H9 (cell line): ENCODE data around the gene HDAC1. TPM values are rescaled to one million over a fixed set of nuclear protein-coding genes. Genes with fewer than 3 reads are reported as not detected.

Experiments
- DNase-seq: peaks from one replicate; pipeline ENCODE4 v3.0.0-alpha.2; 2017
- H2AFZ ChIP-seq: one replicate; pipeline ENCODE4 v1.6.1; 2013; ENCODE audit warnings: mild to moderate bottlenecking, low read length, control low read depth, moderate library complexity
- H2AK5ac ChIP-seq: 2 replicates; pipeline ENCODE4 v1.6.1; 2013; ENCODE audit warnings: low read length, control low read depth, mixed read lengths; ENCODE audit not compliant: insufficient read length
- H2BK120ac ChIP-seq: one replicate; pipeline ENCODE4 v1.6.1; 2013; ENCODE audit warnings: low read depth, mild to moderate bottlenecking, low read length, control low read depth, inconsistent platforms; ENCODE audit not compliant: poor library complexity, severe bottlenecking
- H2BK12ac ChIP-seq: 2 replicates; pipeline ENCODE4 v1.6.1; 2013; ENCODE audit warnings: low read length, control low read depth, mixed read lengths, low read depth; ENCODE audit not compliant: insufficient read length
- H2BK15ac ChIP-seq: 2 replicates; pipeline ENCODE4 v1.6.1; 2013; ENCODE audit warnings: low read depth, low read length, control low read depth
- H2BK20ac ChIP-seq: one replicate; pipeline ENCODE4 v1.6.1; 2013; ENCODE audit warnings: low read depth, mild to moderate bottlenecking, low read length, control low read depth, inconsistent platforms; ENCODE audit not compliant: poor library complexity, severe bottlenecking
- H2BK5ac ChIP-seq: 2 replicates; pipeline ENCODE4 v1.6.1; 2013; ENCODE audit warnings: low read length, control low read depth, mixed read lengths; ENCODE audit not compliant: insufficient read length
- H3K14ac ChIP-seq: 2 replicates; pipeline ENCODE4 v1.6.1; 2013; ENCODE audit warnings: low read length, control low read depth; ENCODE audit not compliant: insufficient read depth
- H3K18ac ChIP-seq: 2 replicates; pipeline ENCODE4 v1.6.1; 2013; ENCODE audit warnings: low read depth, mild to moderate bottlenecking, mixed read lengths, low read length, control low read depth; ENCODE audit not compliant: insufficient read length
- H3K23ac ChIP-seq: 2 replicates; pipeline ENCODE4 v1.6.1; 2013; ENCODE audit warnings: low read length, control low read depth, mixed read lengths, low read depth; ENCODE audit not compliant: insufficient read length
- H3K23me2 ChIP-seq: 2 replicates; pipeline ENCODE4 v1.6.1; 2013; ENCODE audit warnings: low read depth, mild to moderate bottlenecking, mixed read lengths, low read length, control low read depth; ENCODE audit not compliant: insufficient read length, poor library complexity, severe bottlenecking
- H3K27ac ChIP-seq: 2 replicates; pipeline ENCODE4 v1.5.1; 2013; ENCODE audit warnings: low read length, control low read depth, mixed read lengths, low read depth; ENCODE audit not compliant: insufficient read length
- H3K27me3 ChIP-seq: 2 replicates; pipeline ENCODE4 v1.6.1; 2013; ENCODE audit warnings: low read length, control low read depth, inconsistent platforms; ENCODE audit not compliant: insufficient read depth
- H3K4ac ChIP-seq: 2 replicates; pipeline ENCODE4 v1.6.1; 2013; ENCODE audit warnings: low read depth, mild to moderate bottlenecking, control low read depth, inconsistent platforms, low read length, moderate library complexity
- H3K4me1 ChIP-seq: 2 replicates; pipeline ENCODE4 v1.6.1; 2013; ENCODE audit warnings: low read length, control low read depth, inconsistent platforms; ENCODE audit not compliant: insufficient read depth
- H3K4me2 ChIP-seq: 2 replicates; pipeline ENCODE4 v1.6.1; 2013; ENCODE audit warnings: low read length, control low read depth, mixed read lengths; ENCODE audit not compliant: insufficient read length, insufficient read depth
- H3K56ac ChIP-seq: 2 replicates; pipeline ENCODE4 v1.6.1; 2013; ENCODE audit warnings: low read depth, mild to moderate bottlenecking, mixed read lengths, low read length, control low read depth; ENCODE audit not compliant: insufficient read length
- H3K79me1 ChIP-seq: 2 replicates; pipeline ENCODE4 v1.6.1; 2013; ENCODE audit warnings: low read depth, mild to moderate bottlenecking, moderate library complexity, low read length, control low read depth, inconsistent platforms; ENCODE audit not compliant: insufficient read depth, poor library complexity, severe bottlenecking
- H3K79me2 ChIP-seq: 2 replicates; pipeline ENCODE4 v1.6.1; 2013; ENCODE audit warnings: low read length, control low read depth, inconsistent platforms; ENCODE audit not compliant: insufficient read depth
- H3K9ac ChIP-seq: 2 replicates; pipeline ENCODE4 v1.6.1; 2013; ENCODE audit warnings: low read length, control low read depth, mixed read lengths; ENCODE audit not compliant: insufficient read length; ENCODE audit errors: extremely low read depth
- H3K9me3 ChIP-seq: one replicate; pipeline ENCODE4 v1.6.1; 2013; ENCODE audit warnings: low read depth, low read length, inconsistent platforms; ENCODE audit not compliant: control insufficient read depth
- H3T11ph ChIP-seq: one replicate; pipeline ENCODE4 v1.6.1; 2013; ENCODE audit warnings: mild to moderate bottlenecking, low read length, control low read depth, inconsistent platforms
- H4K20me1 ChIP-seq: one replicate; pipeline ENCODE4 v1.6.1; 2013; ENCODE audit not compliant: control insufficient read depth, insufficient read length, insufficient read depth
- H4K5ac ChIP-seq: 2 replicates; pipeline ENCODE4 v1.6.1; 2013; ENCODE audit warnings: low read depth, mild to moderate bottlenecking, mixed read lengths, low read length, control low read depth; ENCODE audit not compliant: insufficient read length
- H4K8ac ChIP-seq: replicated peaks from 2 replicates; pipeline ENCODE4 v1.6.1; 2013; ENCODE audit warnings: low read length, control low read depth, mixed read lengths, low read depth; ENCODE audit not compliant: insufficient read length
- H4K91ac ChIP-seq: 2 replicates; pipeline ENCODE4 v1.6.1; 2013; ENCODE audit warnings: low read depth, mild to moderate bottlenecking, moderate library complexity, mixed read lengths, low read length, control low read depth; ENCODE audit not compliant: insufficient read length
- H3K27ac Mint-ChIP-seq, 3 experiments: 2 replicates in 2 of 3; 3 replicates in 1 of 3; pipeline ENCODE4 v1.8.0; 2020 to 2021; ENCODE audit warnings: mixed read lengths in 3 of 3, mild to moderate bottlenecking in 1 of 3, moderate library complexity in 1 of 3
- H3K27me3 Mint-ChIP-seq: 2 replicates; pipeline ENCODE4 v1.8.0; 2021; ENCODE audit warnings: low read depth, mild to moderate bottlenecking, moderate library complexity, mixed read lengths
- H3K36me3 Mint-ChIP-seq, 3 experiments: 2 replicates in 2 of 3; 3 replicates in 1 of 3; pipeline ENCODE4 v1.8.0; 2020 to 2021; ENCODE audit warnings: low read depth in 3 of 3, mixed read lengths in 3 of 3; ENCODE audit not compliant: insufficient read depth in 1 of 3
- H3K4me1 Mint-ChIP-seq, 2 experiments: 2 replicates each; pipeline ENCODE4 v1.8.0; 2020; ENCODE audit warnings: mixed read lengths in 2 of 2
- H3K4me3 Mint-ChIP-seq, 2 experiments: 2 replicates in 1 of 2; 3 replicates in 1 of 2; pipeline ENCODE4 v1.8.0; 2020 to 2021; ENCODE audit warnings: mild to moderate bottlenecking in 2 of 2, mixed read lengths in 2 of 2, moderate library complexity in 1 of 2
- H3K9me3 Mint-ChIP-seq, 2 experiments: 2 replicates in 1 of 2; 3 replicates in 1 of 2; pipeline ENCODE4 v1.8.0; 2020; ENCODE audit warnings: mild to moderate bottlenecking in 2 of 2, mixed read lengths in 2 of 2, moderate library complexity in 1 of 2
- WGBS: extraction: QIAGEN DNeasy Blood & Tissue Kit; methylation state at CpG from one replicate; pipeline ENCODE4 v1.1.7; 2013; ENCODE audit warnings: missing lambda C conversion rate, low lambda C conversion rate, mixed read lengths; ENCODE audit not compliant: insufficient read length; ENCODE audit errors: extremely low coverage; 5-methylcytosine and 5-hydroxymethylcytosine counted together
- total RNA-seq: library from RNA; stranded (reverse); gene quantifications from 2 replicates; pipeline ENCODE4 v1.2.1, GENCODE V29; 2021
- TF ChIP-seq, protein P1 (sequence below): fragments of 200-600 bp; sonication (generic); conservative IDR thresholded peaks from 3 replicates; pipeline ENCODE4 v1.8.0; 2021; ENCODE audit warnings: antibody characterized with exemption, mild to moderate bottlenecking

HDAC1 gene
- total RNA-seq, 1 experiment from 2014 or later = 162 TPM

DNA sequence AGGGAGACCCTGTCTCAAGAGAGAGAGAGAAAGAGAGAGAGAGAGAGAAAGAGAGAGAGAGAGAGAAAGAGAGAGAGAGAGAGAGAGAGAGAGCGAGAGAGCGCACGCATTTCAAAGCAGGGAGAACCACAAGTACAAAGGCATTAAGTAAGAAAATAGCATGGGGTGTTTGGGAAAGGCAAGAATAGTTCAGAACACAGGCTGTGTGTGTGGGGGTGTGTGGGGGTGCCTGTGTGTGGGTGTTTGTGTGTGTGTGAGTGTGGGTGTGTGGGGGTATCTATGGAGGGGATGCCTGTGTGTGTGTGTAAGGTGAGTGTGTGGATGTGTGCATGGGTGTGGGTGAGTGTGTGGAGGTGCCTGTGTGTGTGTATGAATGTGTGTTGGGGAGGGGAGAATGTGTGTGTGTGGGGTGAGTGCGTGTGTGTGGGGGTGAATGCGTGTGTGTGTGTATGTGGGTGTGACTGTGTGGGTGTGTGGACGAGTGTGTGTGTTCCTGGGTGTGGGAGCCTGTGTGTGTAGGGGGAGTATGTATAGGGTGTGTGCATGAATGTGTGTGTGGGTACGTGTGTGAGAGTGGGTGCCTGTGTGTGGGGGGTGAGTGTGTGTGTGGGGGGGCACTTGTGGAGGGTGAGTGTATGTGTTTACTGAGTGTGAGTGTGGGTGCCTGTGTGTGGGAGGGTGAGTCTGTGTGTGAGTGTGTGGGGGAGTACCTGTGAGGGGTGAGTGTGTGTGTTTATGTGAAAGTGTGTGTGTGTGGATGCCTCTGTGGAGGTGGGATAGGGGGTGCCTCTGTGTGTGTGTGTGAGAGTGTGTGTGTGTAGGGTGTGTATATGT, 19.1 kb upstream of the HDAC1 start:
- Mint-ChIP-seq H3K36me3 (peaks cover 4 to 7% (median 5%) of the 10 kb centered on the region in 3 experiments; a peak in 5 of 7 replicates), H3K9me3 (no peaks in the 10 kb centered on the region), H3K4me1 (peaks cover 31 to 42% of the 10 kb centered on the region in 2 experiments), H3K27me3 (no peaks in the 10 kb centered on the region; the same call in 1 of the 2 replicates), H3K27ac (peak overlapping the region; percentile 22 to 95 (median 92); a peak in 4 of 7 replicates), H3K4me3 (peak overlapping the region; percentile 2 to 81; a peak in 4 of 5 replicates)
- H4K20me1 ChIP-seq = no peaks in the 10 kb centered on the region
- DNase-seq = no peak
- H2BK15ac ChIP-seq = no peak overlapping the region
- H3K9ac ChIP-seq = no peak overlapping the region
- H3K23ac ChIP-seq = no peak overlapping the region
- TF ChIP-seq, protein P1, sequence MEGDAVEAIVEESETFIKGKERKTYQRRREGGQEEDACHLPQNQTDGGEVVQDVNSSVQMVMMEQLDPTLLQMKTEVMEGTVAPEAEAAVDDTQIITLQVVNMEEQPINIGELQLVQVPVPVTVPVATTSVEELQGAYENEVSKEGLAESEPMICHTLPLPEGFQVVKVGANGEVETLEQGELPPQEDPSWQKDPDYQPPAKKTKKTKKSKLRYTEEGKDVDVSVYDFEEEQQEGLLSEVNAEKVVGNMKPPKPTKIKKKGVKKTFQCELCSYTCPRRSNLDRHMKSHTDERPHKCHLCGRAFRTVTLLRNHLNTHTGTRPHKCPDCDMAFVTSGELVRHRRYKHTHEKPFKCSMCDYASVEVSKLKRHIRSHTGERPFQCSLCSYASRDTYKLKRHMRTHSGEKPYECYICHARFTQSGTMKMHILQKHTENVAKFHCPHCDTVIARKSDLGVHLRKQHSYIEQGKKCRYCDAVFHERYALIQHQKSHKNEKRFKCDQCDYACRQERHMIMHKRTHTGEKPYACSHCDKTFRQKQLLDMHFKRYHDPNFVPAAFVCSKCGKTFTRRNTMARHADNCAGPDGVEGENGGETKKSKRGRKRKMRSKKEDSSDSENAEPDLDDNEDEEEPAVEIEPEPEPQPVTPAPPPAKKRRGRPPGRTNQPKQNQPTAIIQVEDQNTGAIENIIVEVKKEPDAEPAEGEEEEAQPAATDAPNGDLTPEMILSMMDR = no peak
- WGBS = 100% methylated on average over 2 of the region's 7 CpGs
- no peak overlapping the region for H4K8ac ChIP-seq
- peaks cover 12% of the 10 kb centered on the region for H3K23me2 ChIP-seq
- H3K79me2 ChIP-seq = no peaks in the 10 kb centered on the region
- H2BK12ac ChIP-seq = no peak overlapping the region
- no peak overlapping the region for H3K56ac ChIP-seq
- no peaks in the 10 kb centered on the region for H3K27me3 ChIP-seq
- H4K91ac ChIP-seq = no peak overlapping the region
- no peak overlapping the region for H3K27ac ChIP-seq
- peaks cover 6% of the 10 kb centered on the region; the same call in 1 of the 2 replicates for H3K4me1 ChIP-seq
- no peak overlapping the region for H2BK120ac ChIP-seq
- H3K4me2 ChIP-seq = no peak overlapping the region
- no peak overlapping the region for H3K14ac ChIP-seq
- H3K79me1 ChIP-seq = no peaks in the 10 kb centered on the region
- H2AK5ac ChIP-seq = no peak overlapping the region
- no peak overlapping the region for H2BK5ac ChIP-seq
- no peaks in the 10 kb centered on the region for H3K9me3 ChIP-seq
- H2BK20ac ChIP-seq = no peak overlapping the region
- H4K5ac ChIP-seq = no peak overlapping the region
- H3K18ac ChIP-seq = no peak overlapping the region
- H2AFZ ChIP-seq = no peak overlapping the region
- no peak overlapping the region for H3T11ph ChIP-seq
- no peak overlapping the region for H3K4ac ChIP-seq
